Astrocyte of the spinal cord (primary cell): Measurements from ENCODE around the gene BTRC.

Experiments used
- DNase-seq: peaks from one replicate; pipeline ENCODE4 v3.0.0; 2011; ENCODE audit warnings: low read depth, low spot score
- H3K4me3 ChIP-seq: 2 replicates; pipeline ENCODE4 v1.5.1; 2011; ENCODE audit warnings: low read depth, mild to moderate bottlenecking, low read length, moderate library complexity
- CTCF ChIP-seq: IDR thresholded peaks from 2 replicates; pipeline ENCODE4 v1.5.1; 2012; ENCODE audit warnings: low read depth, mild to moderate bottlenecking, low read length, inconsistent platforms
- in situ Hi-C: cut with HindIII; loops from 2 replicates; pipeline ENCODE4 v1.10.0; 2017; ENCODE audit warnings: low sequenced_read_pairs

The BTRC gene

GRCh38 chr10:101560298-101561067 lies 206.5 kb downstream of the BTRC start:
- no peak for TF ChIP-seq CTCF
- H3K4me3 ChIP-seq, result no peak overlapping the region
- in situ Hi-C loops, result no loop called here
- no peak for DNase-seq

GRCh38 chr10:101561068-101561915 lies 207.3 kb downstream of the BTRC start:
- no peak for DNase-seq
- in situ Hi-C loops, result no loop called here
- H3K4me3 ChIP-seq, result no peak overlapping the region
- TF ChIP-seq CTCF, result no peak

- H3K4me3 ChIP-seq, result no peak overlapping the region
- DNase-seq, result no peak
- in situ Hi-C loops, result no loop called here
- no peak for TF ChIP-seq CTCF
These were observed 208.3 kb downstream of the BTRC start for GRCh38 chr10:101562231-101562630.

- no peak overlapping the region for H3K4me3 ChIP-seq
- in situ Hi-C loops, result no loop called here
These were observed 209.0 kb downstream of the BTRC start for GRCh38 chr10:101563007-101563406.

GRCh38 chr10:101563497-101564040 lies 209.6 kb downstream of the BTRC start:
- no peak for TF ChIP-seq CTCF
- H3K4me3 ChIP-seq, result no peak overlapping the region
- in situ Hi-C loops, result no loop called here
- no peak for DNase-seq

More at GRCh38 chr10:101563007-101563406, 209.0 kb downstream of the BTRC start:
- DNase-seq, result no peak
- no peak for TF ChIP-seq CTCF

- DNase-seq, result no peak
- H3K4me3 ChIP-seq, result no peak overlapping the region
- in situ Hi-C loops, result no loop called here
- TF ChIP-seq CTCF, result no peak
These were observed 210.6 kb downstream of the BTRC start for GRCh38 chr10:101564490-101564991.
